ENCODE data around the gene LARP1.
A peak's percentile ranks its signal among the peaks of the same experiment; 100 is the strongest.

The LARP1 gene

GRCh38 chr5:154844809-154845208 lies 89.6 kb downstream of the LARP1 start:
- TF ChIP-seq ZFX (IDR thresholded peaks at IDR 0.05) (no peak), CTCF (conservative IDR thresholded peaks at IDR 0.05) (no peak)
- peak overlapping the region; percentile 62; the same call in 1 of the 2 replicates for H3K27ac ChIP-seq

GRCh38 chr5:154849264-154849785 lies 94.1 kb downstream of the LARP1 start:
- TF ChIP-seq ZFX (IDR thresholded peaks at IDR 0.05) (no peak), CTCF (conservative IDR thresholded peaks at IDR 0.05) (no peak)
- no peak overlapping the region for H3K27ac ChIP-seq

- TF ChIP-seq ZFX (IDR thresholded peaks at IDR 0.05) (no peak), CTCF (conservative IDR thresholded peaks at IDR 0.05) (no peak)
- H3K27ac ChIP-seq: no peak overlapping the region
These were observed 94.6 kb downstream of the LARP1 start for GRCh38 chr5:154849791-154850201.

GRCh38 chr5:154850255-154851062 lies 95.3 kb downstream of the LARP1 start, which contains the start of gene FAXDC2:
Gene FAXDC2 (minus strand): TSS chr5:154850603. CDS start chr5:154838178, 12,425 bp downstream.
- H3K27ac ChIP-seq: no peak within 1 kb of the TSS
- TF ChIP-seq CTCF (conservative IDR thresholded peaks at IDR 0.05): no peak
- no peak for TF ChIP-seq ZFX (IDR thresholded peaks at IDR 0.05)

GRCh38 chr5:154851351-154851750 lies 96.2 kb downstream of the LARP1 start:
- H3K27ac ChIP-seq: no peak overlapping the region
- TF ChIP-seq CTCF (conservative IDR thresholded peaks at IDR 0.05) (no peak), ZFX (IDR thresholded peaks at IDR 0.05) (no peak)

- H3K27ac ChIP-seq: peak overlapping the region; percentile 76
- no peak for TF ChIP-seq ZFX (IDR thresholded peaks at IDR 0.05)
- TF ChIP-seq CTCF (conservative IDR thresholded peaks at IDR 0.05): no peak; the same call in 1 of the 2 replicates
These were observed 102.5 kb downstream of the LARP1 start for GRCh38 chr5:154857530-154858296.
